HCT116 (cell line): ENCODE data around the gene STEAP4.

Experiments used
- ELF1 ChIP-seq: IDR thresholded peaks from 2 replicates; pipeline ENCODE4 v1.6.1; 2012; ENCODE audit warnings: low read depth, borderline replicate concordance
- EZH2 ChIP-seq: fragments of 200-600 bp; sonication (generic); IDR thresholded peaks from 2 replicates; pipeline ENCODE4 v1.6.1; 2017; ENCODE audit warnings: antibody characterized with exemption, mixed run types

GRCh38 chr7:88322151-88322550 is 15.5 kb upstream of the STEAP4 start:
- TF ChIP-seq ELF1 (no peak), EZH2 (no peak)
